Fibroblast of lung (primary cell): ENCODE data around the gene LRRC26. TPM values are rescaled to one million over a fixed set of nuclear protein-coding genes. Genes with fewer than 3 reads are reported as not detected.

ENCODE experiments used
- DNase-seq, 2 donors: peaks; one replicate each; pipeline versions ENCODE4 v3.0.0 to v3.0.0-alpha.2; 2010; ENCODE audit warnings: low read depth in 2 of 2
- H2AFZ ChIP-seq: 2 replicates; pipeline ENCODE4 v1.5.1; 2012; ENCODE audit warnings: low read length, control low read depth, inconsistent platforms
- H3K27ac ChIP-seq: 2 replicates; pipeline ENCODE4 v1.5.1; 2011; ENCODE audit warnings: low read length, control low read depth; ENCODE audit not compliant: insufficient read depth
- H3K27me3 ChIP-seq: 2 replicates; pipeline ENCODE4 v1.5.1; 2011; ENCODE audit warnings: mild to moderate bottlenecking, low read length; ENCODE audit not compliant: control insufficient read depth, insufficient read depth
- H3K36me3 ChIP-seq: 2 replicates; pipeline ENCODE4 v1.5.1; 2011; ENCODE audit warnings: low read length; ENCODE audit not compliant: control insufficient read depth, insufficient read depth
- H3K4me1 ChIP-seq: 2 replicates; pipeline ENCODE4 v1.5.1; 2011; ENCODE audit warnings: low read length; ENCODE audit not compliant: control insufficient read depth, insufficient read depth; ENCODE audit errors: extremely low read depth
- H3K4me2 ChIP-seq: 2 replicates; pipeline ENCODE4 v1.5.1; 2011; ENCODE audit warnings: low read length, control low read depth; ENCODE audit not compliant: insufficient read depth; ENCODE audit errors: extremely low read depth
- H3K4me3 ChIP-seq, 4 experiments: fragments of 200-600 bp in 1 of 4; sonication (generic) in 1 of 4; replicated peaks in 1 of 4; 2 replicates each; pipeline ENCODE4 v1.5.1; 2011 to 2016; ENCODE audit warnings: low read length in 4 of 4, low read depth in 3 of 4, mild to moderate bottlenecking in 3 of 4, control low read depth in 2 of 4, inconsistent platforms in 1 of 4, mixed read lengths in 1 of 4; ENCODE audit not compliant: insufficient read depth in 1 of 4; ENCODE audit errors: control extremely low read depth in 1 of 4
- H3K79me2 ChIP-seq: 2 replicates; pipeline ENCODE4 v1.5.1; 2012; ENCODE audit warnings: mild to moderate bottlenecking, low read length, inconsistent platforms; ENCODE audit not compliant: control insufficient read depth, insufficient read depth
- H3K9ac ChIP-seq: 2 replicates; pipeline ENCODE4 v1.5.1; 2011; ENCODE audit warnings: mild to moderate bottlenecking, low read length, control low read depth; ENCODE audit not compliant: insufficient read depth
- H3K9me3 ChIP-seq: 2 replicates; pipeline ENCODE4 v1.5.1; 2012; ENCODE audit warnings: low read depth, low read length; ENCODE audit not compliant: control insufficient read depth, insufficient read depth
- H4K20me1 ChIP-seq: 2 replicates; pipeline ENCODE4 v1.5.1; 2011; ENCODE audit warnings: low read length; ENCODE audit not compliant: control insufficient read depth, insufficient read depth; ENCODE audit errors: extremely low read depth
- CTCF ChIP-seq, 2 donors: IDR thresholded peaks in 1 of 2; conservative IDR thresholded peaks in 1 of 2; 1 replicate in 1 of 2; 2 replicates in 1 of 2; pipeline ENCODE4 v1.5.1; 2011 to 2012; ENCODE audit warnings: low read length in 2 of 2, control low read depth in 1 of 2, inconsistent platforms in 1 of 2, low read depth in 1 of 2, mild to moderate bottlenecking in 1 of 2
- EZH2 ChIP-seq: IDR thresholded peaks from 2 replicates; pipeline ENCODE4 v1.5.1; 2012; ENCODE audit warnings: low read length, control low read depth, mild to moderate bottlenecking; ENCODE audit errors: missing control alignments
- polyA plus RNA-seq, 2 donors: library from polyadenylated mRNA; depleted of rRNA in 1 of 2; stranded (reverse) in 1 of 2; unstranded in 1 of 2; fragments of >200 nt; gene quantifications; 2 replicates each; pipeline ENCODE4 v1.2.1, GENCODE V29; 2011 to 2012; ENCODE audit warnings: missing spikeins in 1 of 2
- total RNA-seq: library from RNA; depleted of rRNA; stranded (reverse); fragments of >200 nt; gene quantifications from 2 replicates; pipeline ENCODE4 v1.2.1, GENCODE V29; 2014

The LRRC26 gene
- total and polyA plus RNA-seq, 2 donors (not counting 1 experiment from before 2014, with no cell fraction given) = not detected

- H3K9ac ChIP-seq = no peak overlapping the region
- no peak overlapping the region for H2AFZ ChIP-seq
- no peak overlapping the region for H3K4me3 ChIP-seq
- no peak overlapping the region for H3K4me2 ChIP-seq
- no peak for TF ChIP-seq CTCF (conservative IDR thresholded peaks at IDR 0.05 in 1 of 2, IDR thresholded peaks at IDR 0.05 in 1 of 2; ENCODE audit: low read depth in 1 of 2, low read length in 2 of 2)
- TF ChIP-seq EZH2 = no peak
- H3K27ac ChIP-seq = no peak overlapping the region
- no peaks in the 10 kb centered on the region for H4K20me1 ChIP-seq
- peaks cover 39% of the 10 kb centered on the region for H3K36me3 ChIP-seq
- no peaks in the 10 kb centered on the region for H3K9me3 ChIP-seq
- DNase-seq = no peak
- H3K79me2 ChIP-seq = peaks cover 11% of the 10 kb centered on the region
- peaks cover 13% of the 10 kb centered on the region for H3K4me1 ChIP-seq
- H3K27me3 ChIP-seq = no peaks in the 10 kb centered on the region
Measured at GRCh38 chr9:137182836-137183235, 13.0 kb upstream of the LRRC26 start.

GRCh38 chr9:137181680-137182079, 11.8 kb upstream of the LRRC26 start:
- peaks cover 2% of the 10 kb centered on the region for H3K4me1 ChIP-seq
- no peak for DNase-seq
- H3K4me3 ChIP-seq = no peak overlapping the region
- H4K20me1 ChIP-seq = no peaks in the 10 kb centered on the region
- peaks cover 42% of the 10 kb centered on the region for H3K36me3 ChIP-seq
- no peaks in the 10 kb centered on the region for H3K9me3 ChIP-seq
- no peak overlapping the region for H3K4me2 ChIP-seq
- TF ChIP-seq CTCF (conservative IDR thresholded peaks at IDR 0.05 in 1 of 2, IDR thresholded peaks at IDR 0.05 in 1 of 2; ENCODE audit: low read depth in 1 of 2, low read length in 2 of 2) (no peak), EZH2 (no peak)
- H3K27me3 ChIP-seq = no peaks in the 10 kb centered on the region
- no peaks in the 10 kb centered on the region for H3K79me2 ChIP-seq
- no peak overlapping the region for H3K27ac ChIP-seq
- H2AFZ ChIP-seq = no peak overlapping the region
- H3K9ac ChIP-seq = no peak overlapping the region

- Histone ChIP-seq H3K4me2 (no peak overlapping the region), H2AFZ (no peak overlapping the region), H3K27ac (no peak overlapping the region), H3K9ac (no peak overlapping the region), H3K9me3 (no peaks in the 10 kb centered on the region), H4K20me1 (no peaks in the 10 kb centered on the region), H3K79me2 (no peaks in the 10 kb centered on the region), H3K4me3 (no peak overlapping the region), H3K27me3 (no peaks in the 10 kb centered on the region), H3K36me3 (peaks cover 39% of the 10 kb centered on the region), H3K4me1 (peaks cover 2% of the 10 kb centered on the region)
- no peak for TF ChIP-seq EZH2
- no peak for TF ChIP-seq CTCF (conservative IDR thresholded peaks at IDR 0.05 in 1 of 2, IDR thresholded peaks at IDR 0.05 in 1 of 2; ENCODE audit: low read depth in 1 of 2, low read length in 2 of 2)
- DNase-seq = no peak
Measured at GRCh38 chr9:137180491-137180890, 10.6 kb upstream of the LRRC26 start.
